HG03066 (cell line): ENCODE measurements around the gene NUCB2.

Source experiments
- ATAC-seq: cut with Tn5 transposase; IDR thresholded peaks from one replicate; pipeline ENCODE4 v1.9.1; 2021; ENCODE audit warnings: low read depth; ENCODE audit not compliant: unreplicated experiment

NUCB2 gene

GRCh38 chr11:17328871-17329494 is 52.4 kb downstream of the NUCB2 start:
- ATAC-seq: no peak

- no peak for ATAC-seq
Measured at GRCh38 chr11:17331669-17332068, 55.1 kb downstream of the NUCB2 start.

DNA sequence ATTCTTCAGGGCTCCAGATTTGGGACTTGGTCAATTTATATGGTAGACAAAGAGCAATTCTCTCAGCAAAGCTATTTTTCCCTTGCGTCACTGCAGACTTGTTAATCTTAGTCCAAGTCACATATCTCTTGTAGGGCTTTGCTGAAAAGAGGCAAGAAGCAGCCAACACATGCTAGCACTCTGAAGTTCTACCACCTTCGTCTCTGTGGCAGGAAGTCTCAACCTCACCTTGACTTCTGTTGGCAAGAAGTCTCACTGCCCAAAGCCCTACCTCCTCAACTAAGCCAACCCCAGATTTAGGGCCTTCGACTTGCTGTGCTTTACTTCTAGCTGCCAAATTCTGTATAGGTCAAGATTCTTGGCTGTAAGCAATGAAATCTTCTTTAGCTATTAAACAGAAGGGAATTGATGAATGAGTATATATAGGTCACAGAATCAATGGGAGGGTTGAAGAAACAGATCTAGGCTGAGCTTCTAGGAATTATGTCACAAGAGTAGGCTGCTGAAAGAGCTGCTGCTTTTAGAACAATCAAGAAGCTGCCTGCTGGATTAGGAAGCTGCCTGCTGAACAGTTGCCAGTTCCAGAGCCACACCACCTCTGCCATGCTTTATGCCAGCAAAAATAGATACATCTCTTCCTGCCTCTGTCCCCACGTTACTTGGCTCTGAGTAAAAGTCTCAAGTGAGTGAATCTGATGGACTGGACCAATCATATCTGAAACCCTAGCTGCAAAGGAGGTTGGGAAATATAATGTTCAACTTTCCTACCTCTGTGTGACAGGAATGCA is 57.5 kb downstream of the NUCB2 start:
- ATAC-seq: no peak

DNA sequence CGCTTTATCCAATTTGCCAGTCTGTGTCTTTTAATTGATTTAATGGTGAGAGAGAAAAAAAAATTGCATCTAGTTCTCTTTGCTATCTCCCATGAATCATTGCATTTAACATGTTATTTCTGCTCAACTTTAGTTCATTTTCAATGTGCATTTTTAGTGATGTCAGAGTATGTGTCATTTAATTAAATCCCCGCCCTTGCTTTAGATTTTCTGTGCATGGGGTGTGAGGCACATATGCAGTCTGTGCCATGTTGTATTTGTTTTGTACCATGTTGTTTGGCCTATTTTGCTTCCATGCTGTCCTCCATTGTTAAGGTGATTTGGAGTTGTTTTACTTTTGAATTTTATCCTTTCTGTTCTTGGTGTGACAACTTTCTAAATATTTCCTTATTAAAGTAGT is 66.7 kb downstream of the NUCB2 start:
- ATAC-seq: no peak

GRCh38 chr11:17343907-17344306 is 67.4 kb downstream of the NUCB2 start:
- no peak for ATAC-seq

GRCh38 chr11:17347676-17348075 is 71.1 kb downstream of the NUCB2 start:
- ATAC-seq: no peak

DNA sequence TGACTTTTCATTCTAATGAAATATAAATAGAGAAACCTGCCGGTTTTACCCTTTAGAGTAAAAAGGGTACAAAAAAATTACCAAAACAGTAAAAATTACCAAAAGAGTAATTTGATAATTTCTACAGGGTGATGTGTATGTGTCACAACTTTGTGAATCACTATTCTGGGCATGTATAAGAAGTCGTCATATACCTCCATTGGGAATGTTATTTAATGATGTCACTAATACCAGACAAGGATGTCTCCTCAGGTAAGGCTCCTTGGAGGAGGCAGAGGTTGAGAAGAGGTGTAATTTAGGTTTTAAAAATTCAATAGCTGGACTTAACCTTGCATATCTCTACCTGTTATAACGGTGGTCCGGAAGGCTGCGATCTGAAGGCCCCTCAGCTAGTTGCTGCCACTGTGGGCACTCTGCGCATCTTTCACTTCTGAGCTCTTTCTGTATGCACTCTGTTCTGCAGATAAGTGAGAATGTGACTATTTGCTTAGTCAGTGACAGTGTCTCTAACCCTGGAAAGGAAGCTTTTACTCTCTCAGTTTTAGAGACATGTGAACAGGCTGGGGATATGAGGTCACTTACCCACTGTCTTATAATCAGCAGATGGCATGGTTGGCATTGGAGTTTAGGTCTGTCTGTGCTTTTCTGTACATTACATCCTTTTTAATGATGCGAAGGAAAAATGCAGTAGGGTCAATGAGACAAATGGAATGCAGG is 74.1 kb downstream of the NUCB2 start:
- ATAC-seq: no peak

GRCh38 chr11:17351172-17351509 is 74.6 kb downstream of the NUCB2 start:
- ATAC-seq: no peak

DNA sequence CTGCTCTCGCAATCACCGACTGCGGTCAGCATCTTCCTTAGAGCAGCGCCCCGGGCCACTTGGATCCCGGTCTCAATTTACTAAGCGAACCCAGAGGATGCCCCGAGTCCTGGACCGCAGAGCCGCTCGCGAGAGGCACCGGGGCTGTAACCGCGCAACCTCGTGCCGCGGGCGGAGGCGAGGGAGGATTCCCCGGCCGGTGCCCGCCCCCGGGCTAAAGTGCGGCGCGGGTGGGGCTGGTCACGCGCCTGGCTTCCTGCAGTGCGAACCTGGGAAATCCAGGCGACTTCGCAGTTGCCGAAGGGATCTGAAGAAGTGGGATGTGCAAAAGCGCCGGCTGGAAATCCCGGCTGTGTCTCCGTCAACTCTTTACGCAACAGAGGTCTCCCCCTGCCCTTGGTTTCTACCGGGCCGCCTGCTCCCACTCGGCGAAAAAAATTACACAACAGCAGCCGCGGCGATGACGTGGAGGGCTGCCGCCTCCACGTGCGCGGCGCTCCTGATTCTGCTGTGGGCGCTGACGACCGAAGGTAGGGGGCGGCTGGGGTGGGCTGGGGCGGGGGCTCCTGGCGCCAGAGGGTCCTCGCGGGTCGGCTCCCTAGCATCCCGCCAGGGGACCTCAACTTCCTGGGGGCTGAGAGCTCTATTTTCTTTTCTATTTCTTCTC is 75.1 kb downstream of the NUCB2 start, which contains the start of gene NCR3LG1:
Gene NCR3LG1, plus strand, starts transcription at position 291 of the 667 bp plus-strand sequence. Its CDS starts 170 bp downstream, at position 461.
- ATAC-seq: no peak

DNA sequence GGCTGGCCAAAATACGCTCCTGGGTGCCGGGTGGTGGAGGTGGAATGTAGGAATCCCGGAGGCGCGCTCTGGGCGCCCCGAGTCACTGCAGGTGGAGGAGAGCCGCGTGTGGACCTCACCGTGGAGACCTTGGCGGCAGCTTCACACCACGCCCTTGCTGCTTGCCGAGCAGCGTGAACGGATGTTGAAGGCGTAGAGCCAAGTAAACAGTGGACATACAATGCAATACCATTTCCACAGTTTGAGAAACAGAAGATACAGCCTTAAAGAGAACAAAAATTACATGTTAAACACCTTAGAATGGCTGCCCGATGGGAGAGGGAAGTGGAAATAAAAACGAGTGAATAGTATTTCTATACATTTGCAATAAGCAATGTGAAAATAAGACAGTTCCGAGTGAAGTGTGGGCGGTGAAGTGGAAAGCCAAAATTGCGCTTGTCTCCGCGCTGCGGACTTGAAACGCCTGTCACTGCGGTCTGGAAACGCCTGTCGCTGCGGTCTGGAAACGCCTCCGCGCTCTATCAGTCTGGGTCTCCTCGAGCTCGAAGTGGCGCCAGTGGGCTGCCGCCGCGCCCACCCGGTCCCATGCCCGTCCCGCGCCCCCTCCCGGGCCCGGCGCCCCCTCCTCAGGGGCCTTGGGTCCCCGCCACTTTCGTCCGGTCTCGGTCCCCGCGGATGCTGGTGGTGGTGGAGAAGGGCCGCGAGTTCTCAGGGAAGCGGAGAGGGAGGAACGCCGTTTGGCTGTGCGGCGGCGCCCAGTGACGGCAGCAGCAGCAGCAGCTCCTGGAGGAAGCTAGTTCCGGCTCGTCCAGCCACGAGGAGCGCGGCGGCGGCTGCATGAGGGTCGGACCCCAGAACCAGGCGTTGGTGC is 76.6 kb downstream of the NUCB2 start:
- no peak for ATAC-seq

DNA sequence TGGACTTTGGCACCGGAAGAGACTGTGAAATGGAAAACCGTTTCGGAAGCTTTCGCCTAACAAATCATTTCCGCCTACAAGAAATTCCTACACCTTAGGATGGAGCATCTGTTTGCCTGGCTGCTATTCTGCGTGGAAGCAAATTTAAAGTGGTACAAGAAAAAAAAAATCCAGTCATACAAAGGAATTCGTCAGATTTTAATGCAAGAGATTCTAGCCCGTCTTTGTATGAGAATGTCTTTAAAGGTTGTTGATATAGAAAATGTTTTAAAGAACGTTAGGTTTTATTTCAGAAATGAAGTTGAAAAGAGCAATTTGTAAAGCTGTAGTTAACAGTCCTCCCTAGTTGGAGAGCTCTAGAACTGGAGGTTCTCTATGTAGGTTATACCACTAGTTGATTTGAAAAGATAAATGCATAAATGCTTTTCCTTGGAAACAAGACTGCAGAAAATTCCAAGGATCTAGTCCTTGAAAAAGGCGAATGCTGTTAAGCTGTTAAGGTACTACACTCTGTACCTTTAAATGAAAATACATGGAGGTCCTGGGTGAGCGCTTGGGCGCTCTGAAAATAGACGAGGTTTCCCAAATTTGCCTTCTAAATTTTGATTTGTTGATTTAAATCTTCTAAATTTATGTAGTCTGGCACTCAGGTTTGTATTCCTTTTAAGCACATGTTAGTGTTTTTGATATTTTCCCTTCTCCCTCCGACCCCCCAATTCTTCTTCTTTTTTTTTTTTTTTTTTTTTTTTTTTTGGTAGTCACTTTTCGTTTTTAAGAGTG is 77.5 kb downstream of the NUCB2 start:
- no peak for ATAC-seq

- ATAC-seq: no peak
Measured at GRCh38 chr11:17354601-17354991, 78.1 kb downstream of the NUCB2 start.

GRCh38 chr11:17366495-17366894 is 90.0 kb downstream of the NUCB2 start:
- ATAC-seq: no peak

DNA sequence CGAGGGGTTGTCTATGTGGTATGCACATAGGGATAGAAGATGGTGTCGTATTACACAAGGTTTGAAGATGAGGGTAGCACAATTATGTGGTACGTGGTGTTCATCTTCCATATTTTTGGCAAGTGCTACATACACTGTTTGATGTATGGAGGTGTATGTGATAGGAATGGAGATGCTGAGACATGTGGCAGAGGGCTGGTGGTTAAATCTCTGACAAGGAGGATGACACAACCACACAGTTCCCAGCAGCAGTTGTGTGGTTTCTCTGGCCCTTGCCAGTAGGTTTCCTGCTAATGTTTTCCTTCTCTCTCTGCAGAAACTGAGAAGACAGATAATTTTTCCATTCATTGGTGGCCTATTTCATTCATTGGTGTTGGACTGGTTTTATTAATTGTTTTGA is 92.0 kb downstream of the NUCB2 start:
- no peak for ATAC-seq

- ATAC-seq: no peak
Measured at GRCh38 chr11:17369094-17369493, 92.6 kb downstream of the NUCB2 start.

DNA sequence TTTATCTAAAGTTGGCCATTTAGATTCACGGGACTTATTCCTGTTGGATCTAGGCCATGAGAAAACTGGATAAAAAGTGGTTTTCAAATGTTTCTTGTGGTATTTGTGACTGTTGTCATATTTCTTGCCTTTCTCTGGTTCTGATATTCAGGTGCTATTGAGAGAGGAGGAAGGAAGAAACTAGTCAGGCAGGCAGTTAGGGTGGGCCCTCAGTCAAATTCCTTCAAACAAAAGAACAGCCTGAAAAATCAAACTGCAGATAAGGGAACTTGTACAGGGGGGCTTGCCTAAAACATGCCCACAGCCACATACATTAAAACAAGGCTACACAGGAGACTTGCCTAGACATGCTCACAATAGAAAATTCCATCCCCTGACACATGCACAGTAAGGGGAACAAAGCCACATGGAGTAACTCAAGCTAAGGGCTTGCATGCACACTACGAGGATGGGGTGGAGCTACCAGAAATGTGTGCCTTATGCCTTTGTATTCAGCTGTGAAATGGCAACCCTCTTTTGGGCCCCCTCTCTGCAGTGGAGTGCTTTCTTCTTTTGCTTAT is 93.2 kb downstream of the NUCB2 start:
- ATAC-seq: no peak

- no peak for ATAC-seq
Measured at GRCh38 chr11:17371614-17372013, 95.1 kb downstream of the NUCB2 start.

GRCh38 chr11:17375547-17375946 is 99.0 kb downstream of the NUCB2 start:
- no peak for ATAC-seq

DNA sequence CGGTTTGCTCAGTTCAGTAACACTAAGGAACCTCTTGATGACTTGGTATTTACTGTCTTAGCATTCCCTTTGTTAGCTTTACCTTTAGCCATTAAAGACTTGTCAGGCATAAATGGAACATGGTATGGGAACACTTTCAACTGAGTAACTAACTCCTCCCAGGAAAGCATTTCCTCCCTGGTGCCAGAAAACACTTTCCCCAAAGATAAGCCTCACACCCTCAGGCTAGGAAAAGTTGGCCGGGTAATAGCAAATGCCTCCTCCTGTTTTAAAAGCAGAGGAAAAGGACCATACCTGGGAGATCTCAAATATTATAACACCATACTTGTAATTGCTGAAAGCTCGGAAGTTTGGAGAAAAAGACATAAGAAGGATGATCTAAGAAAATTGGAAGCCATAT is 100.0 kb downstream of the NUCB2 start:
- ATAC-seq: no peak
